ENCODE results near the gene RNF44. TPM values are rescaled to one million over a fixed set of nuclear protein-coding genes. Genes with fewer than 3 reads are reported as not detected.
A peak's percentile ranks its signal among the peaks of the same experiment; 100 is the strongest.

Gene RNF44
- total and polyA plus RNA-seq, 2 of the 13 experiments (the other 11 are each of a cell fraction or from before 2014, with no cell fraction given): 9.2 to 16.8 TPM

- TF ChIP-seq EP300 (IDR thresholded peaks at IDR 0.05; ENCODE audit: low read depth in 2 of 2, low read length in 2 of 2): no peak
- TF ChIP-seq EP300 (CRISPR knock-in tag; IDR thresholded peaks at IDR 0.05; ENCODE audit: borderline replicate concordance): peak; percentile 46; the same call in 1 of the 2 replicates
- TF ChIP-seq ZNF446 (CRISPR knock-in tag; IDR thresholded peaks at IDR 0.05): no peak
- TF ChIP-seq USF2 (IDR thresholded peaks at IDR 0.05; ENCODE audit: low read depth, low read length): peak; percentile 36; the same call in 1 of the 2 replicates
- TF ChIP-seq USF2 (CRISPR knock-in tag; IDR thresholded peaks at IDR 0.05; ENCODE audit: borderline replicate concordance): no peak
- TF ChIP-seq HOXA3 (CRISPR knock-in tag; IDR thresholded peaks at IDR 0.05): peak; percentile 57
- 0 out of 2 replicates have a peak, but pooled peaks have one; percentile 31 for TF ChIP-seq NCOR1 (IDR thresholded peaks at IDR 0.05; ENCODE audit: borderline replicate concordance, low read length)
- no peak for TF ChIP-seq ZNF460 (CRISPR knock-in tag; IDR thresholded peaks at IDR 0.05; ENCODE audit: borderline replicate concordance)
- TF ChIP-seq ZNF12 (CRISPR knock-in tag; IDR thresholded peaks at IDR 0.05): 0 out of 2 replicates have a peak, but pooled peaks have one; percentile 23
- peak; percentile 69; the same call in 1 of the 2 replicates for TF ChIP-seq FOXA3 (CRISPR knock-in tag; IDR thresholded peaks at IDR 0.05)
- 0 out of 2 replicates have a peak, but pooled peaks have one; percentile 88 for TF ChIP-seq ZNF34 (CRISPR knock-in tag; IDR thresholded peaks at IDR 0.05; ENCODE audit: borderline replicate concordance)
- peak; percentile 65 for TF ChIP-seq ZNF781 (CRISPR knock-in tag; IDR thresholded peaks at IDR 0.05; ENCODE audit: borderline replicate concordance, not compliant biosample characterization)
- TF ChIP-seq HNF4A (CRISPR knock-in tag; IDR thresholded peaks at IDR 0.05): peak; percentile 92
- TF ChIP-seq TGIF2 (CRISPR knock-in tag; IDR thresholded peaks at IDR 0.05): peak; percentile 78; the same call in 1 of the 2 replicates
- TF ChIP-seq KDM2A (CRISPR knock-in tag; IDR thresholded peaks at IDR 0.05; ENCODE audit: borderline replicate concordance, low read depth): peak; percentile 47; the same call in 1 of the 2 replicates
- TF ChIP-seq ZNF331 (CRISPR knock-in tag; IDR thresholded peaks at IDR 0.05): peak; percentile 59; the same call in 1 of the 2 replicates
- 0 out of 2 replicates have a peak, but pooled peaks have one; percentile 56 for TF ChIP-seq MXD1 (CRISPR knock-in tag; IDR thresholded peaks at IDR 0.05)
- TF ChIP-seq SMAD1 (CRISPR knock-in tag; IDR thresholded peaks at IDR 0.05; ENCODE audit: borderline replicate concordance, low read depth): no peak
- TF ChIP-seq ZNF619 (CRISPR knock-in tag; IDR thresholded peaks at IDR 0.05): no peak
- TF ChIP-seq GATAD2A (CRISPR knock-in tag; IDR thresholded peaks at IDR 0.05): peak; percentile 79
- TF ChIP-seq MNT (IDR thresholded peaks at IDR 0.05): peak; percentile 47; the same call in 1 of the 2 replicates
- TF ChIP-seq, protein P1, sequence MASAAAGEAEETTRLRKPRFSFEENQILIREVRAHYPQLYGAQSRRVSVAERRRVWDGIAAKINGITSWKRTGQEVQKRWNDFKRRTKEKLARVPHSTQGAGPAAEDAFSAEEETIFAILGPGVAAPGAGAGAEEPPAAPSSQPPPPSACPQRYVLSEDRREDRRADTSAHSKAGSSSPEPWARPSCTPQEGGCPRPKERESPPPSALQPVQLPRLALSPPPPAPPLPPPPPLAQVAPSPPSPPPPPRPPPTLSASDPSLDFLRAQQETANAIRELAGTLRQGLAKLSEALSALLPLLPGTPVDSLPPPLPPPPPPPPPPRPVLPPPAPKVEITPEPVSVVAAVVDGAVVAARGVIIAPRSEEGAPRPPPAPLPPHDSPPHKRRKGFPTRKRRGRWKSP (CRISPR knock-in tag; IDR thresholded peaks at IDR 0.05): 0 out of 2 replicates have a peak, but pooled peaks have one; percentile 45
- 0 out of 2 replicates have a peak, but pooled peaks have one; percentile 34 for TF ChIP-seq ZMYM3 (CRISPR knock-in tag; IDR thresholded peaks at IDR 0.05)
- peak; percentile 76 for TF ChIP-seq SALL1 (CRISPR knock-in tag; IDR thresholded peaks at IDR 0.05)
Observed at GRCh38 chr5:176545737-176546509, 8.7 kb upstream of the RNF44 start (continued).

All from HepG2 (cell line).